H9 (cell line): ENCODE measurements around the gene TLK1. TPM values are rescaled to one million over a fixed set of nuclear protein-coding genes. Genes with fewer than 3 reads are reported as not detected.

ENCODE experiments used
- DNase-seq: peaks from one replicate; pipeline ENCODE4 v3.0.0-alpha.2; 2017
- H2AFZ ChIP-seq: one replicate; pipeline ENCODE4 v1.6.1; 2013; ENCODE audit warnings: mild to moderate bottlenecking, low read length, control low read depth, moderate library complexity
- H2AK5ac ChIP-seq: 2 replicates; pipeline ENCODE4 v1.6.1; 2013; ENCODE audit warnings: low read length, control low read depth, mixed read lengths; ENCODE audit not compliant: insufficient read length
- H2BK120ac ChIP-seq: one replicate; pipeline ENCODE4 v1.6.1; 2013; ENCODE audit warnings: low read depth, mild to moderate bottlenecking, low read length, control low read depth, inconsistent platforms; ENCODE audit not compliant: poor library complexity, severe bottlenecking
- H2BK12ac ChIP-seq: 2 replicates; pipeline ENCODE4 v1.6.1; 2013; ENCODE audit warnings: low read length, control low read depth, mixed read lengths, low read depth; ENCODE audit not compliant: insufficient read length
- H2BK15ac ChIP-seq: 2 replicates; pipeline ENCODE4 v1.6.1; 2013; ENCODE audit warnings: low read depth, low read length, control low read depth
- H2BK20ac ChIP-seq: one replicate; pipeline ENCODE4 v1.6.1; 2013; ENCODE audit warnings: low read depth, mild to moderate bottlenecking, low read length, control low read depth, inconsistent platforms; ENCODE audit not compliant: poor library complexity, severe bottlenecking
- H2BK5ac ChIP-seq: 2 replicates; pipeline ENCODE4 v1.6.1; 2013; ENCODE audit warnings: low read length, control low read depth, mixed read lengths; ENCODE audit not compliant: insufficient read length
- H3K14ac ChIP-seq: 2 replicates; pipeline ENCODE4 v1.6.1; 2013; ENCODE audit warnings: low read length, control low read depth; ENCODE audit not compliant: insufficient read depth
- H3K18ac ChIP-seq: 2 replicates; pipeline ENCODE4 v1.6.1; 2013; ENCODE audit warnings: low read depth, mild to moderate bottlenecking, mixed read lengths, low read length, control low read depth; ENCODE audit not compliant: insufficient read length
- H3K23ac ChIP-seq: 2 replicates; pipeline ENCODE4 v1.6.1; 2013; ENCODE audit warnings: low read length, control low read depth, mixed read lengths, low read depth; ENCODE audit not compliant: insufficient read length
- H3K23me2 ChIP-seq: 2 replicates; pipeline ENCODE4 v1.6.1; 2013; ENCODE audit warnings: low read depth, mild to moderate bottlenecking, mixed read lengths, low read length, control low read depth; ENCODE audit not compliant: insufficient read length, poor library complexity, severe bottlenecking
- H3K27ac ChIP-seq: 2 replicates; pipeline ENCODE4 v1.5.1; 2013; ENCODE audit warnings: low read length, control low read depth, mixed read lengths, low read depth; ENCODE audit not compliant: insufficient read length
- H3K27me3 ChIP-seq: 2 replicates; pipeline ENCODE4 v1.6.1; 2013; ENCODE audit warnings: low read length, control low read depth, inconsistent platforms; ENCODE audit not compliant: insufficient read depth
- H3K4ac ChIP-seq: 2 replicates; pipeline ENCODE4 v1.6.1; 2013; ENCODE audit warnings: low read depth, mild to moderate bottlenecking, control low read depth, inconsistent platforms, low read length, moderate library complexity
- H3K4me1 ChIP-seq: 2 replicates; pipeline ENCODE4 v1.6.1; 2013; ENCODE audit warnings: low read length, control low read depth, inconsistent platforms; ENCODE audit not compliant: insufficient read depth
- H3K4me2 ChIP-seq: 2 replicates; pipeline ENCODE4 v1.6.1; 2013; ENCODE audit warnings: low read length, control low read depth, mixed read lengths; ENCODE audit not compliant: insufficient read length, insufficient read depth
- H3K56ac ChIP-seq: 2 replicates; pipeline ENCODE4 v1.6.1; 2013; ENCODE audit warnings: low read depth, mild to moderate bottlenecking, mixed read lengths, low read length, control low read depth; ENCODE audit not compliant: insufficient read length
- H3K79me1 ChIP-seq: 2 replicates; pipeline ENCODE4 v1.6.1; 2013; ENCODE audit warnings: low read depth, mild to moderate bottlenecking, moderate library complexity, low read length, control low read depth, inconsistent platforms; ENCODE audit not compliant: insufficient read depth, poor library complexity, severe bottlenecking
- H3K79me2 ChIP-seq: 2 replicates; pipeline ENCODE4 v1.6.1; 2013; ENCODE audit warnings: low read length, control low read depth, inconsistent platforms; ENCODE audit not compliant: insufficient read depth
- H3K9ac ChIP-seq: 2 replicates; pipeline ENCODE4 v1.6.1; 2013; ENCODE audit warnings: low read length, control low read depth, mixed read lengths; ENCODE audit not compliant: insufficient read length; ENCODE audit errors: extremely low read depth
- H3K9me3 ChIP-seq: one replicate; pipeline ENCODE4 v1.6.1; 2013; ENCODE audit warnings: low read depth, low read length, inconsistent platforms; ENCODE audit not compliant: control insufficient read depth
- H3T11ph ChIP-seq: one replicate; pipeline ENCODE4 v1.6.1; 2013; ENCODE audit warnings: mild to moderate bottlenecking, low read length, control low read depth, inconsistent platforms
- H4K20me1 ChIP-seq: one replicate; pipeline ENCODE4 v1.6.1; 2013; ENCODE audit not compliant: control insufficient read depth, insufficient read length, insufficient read depth
- H4K5ac ChIP-seq: 2 replicates; pipeline ENCODE4 v1.6.1; 2013; ENCODE audit warnings: low read depth, mild to moderate bottlenecking, mixed read lengths, low read length, control low read depth; ENCODE audit not compliant: insufficient read length
- H4K8ac ChIP-seq: replicated peaks from 2 replicates; pipeline ENCODE4 v1.6.1; 2013; ENCODE audit warnings: low read length, control low read depth, mixed read lengths, low read depth; ENCODE audit not compliant: insufficient read length
- H4K91ac ChIP-seq: 2 replicates; pipeline ENCODE4 v1.6.1; 2013; ENCODE audit warnings: low read depth, mild to moderate bottlenecking, moderate library complexity, mixed read lengths, low read length, control low read depth; ENCODE audit not compliant: insufficient read length
- H3K27ac Mint-ChIP-seq, 3 experiments: 2 replicates in 2 of 3; 3 replicates in 1 of 3; pipeline ENCODE4 v1.8.0; 2020 to 2021; ENCODE audit warnings: mixed read lengths in 3 of 3, mild to moderate bottlenecking in 1 of 3, moderate library complexity in 1 of 3
- H3K27me3 Mint-ChIP-seq: 2 replicates; pipeline ENCODE4 v1.8.0; 2021; ENCODE audit warnings: low read depth, mild to moderate bottlenecking, moderate library complexity, mixed read lengths
- H3K36me3 Mint-ChIP-seq, 3 experiments: 2 replicates in 2 of 3; 3 replicates in 1 of 3; pipeline ENCODE4 v1.8.0; 2020 to 2021; ENCODE audit warnings: low read depth in 3 of 3, mixed read lengths in 3 of 3; ENCODE audit not compliant: insufficient read depth in 1 of 3
- H3K4me1 Mint-ChIP-seq, 2 experiments: 2 replicates each; pipeline ENCODE4 v1.8.0; 2020; ENCODE audit warnings: mixed read lengths in 2 of 2
- H3K4me3 Mint-ChIP-seq, 2 experiments: 2 replicates in 1 of 2; 3 replicates in 1 of 2; pipeline ENCODE4 v1.8.0; 2020 to 2021; ENCODE audit warnings: mild to moderate bottlenecking in 2 of 2, mixed read lengths in 2 of 2, moderate library complexity in 1 of 2
- H3K9me3 Mint-ChIP-seq, 2 experiments: 2 replicates in 1 of 2; 3 replicates in 1 of 2; pipeline ENCODE4 v1.8.0; 2020; ENCODE audit warnings: mild to moderate bottlenecking in 2 of 2, mixed read lengths in 2 of 2, moderate library complexity in 1 of 2
- CTCF ChIP-seq: fragments of 200-600 bp; sonication (generic); conservative IDR thresholded peaks from 3 replicates; pipeline ENCODE4 v1.8.0; 2021; ENCODE audit warnings: antibody characterized with exemption, mild to moderate bottlenecking
- WGBS: extraction: QIAGEN DNeasy Blood & Tissue Kit; methylation state at CpG from one replicate; pipeline ENCODE4 v1.1.7; 2013; ENCODE audit warnings: missing lambda C conversion rate, low lambda C conversion rate, mixed read lengths; ENCODE audit not compliant: insufficient read length; ENCODE audit errors: extremely low coverage; 5-methylcytosine and 5-hydroxymethylcytosine counted together
- total RNA-seq: library from RNA; stranded (reverse); gene quantifications from 2 replicates; pipeline ENCODE4 v1.2.1, GENCODE V29; 2021

The TLK1 gene
- total RNA-seq, 1 experiment from 2014 or later = 112 TPM

- no peak overlapping the region for H4K91ac ChIP-seq
Measured at GRCh38 chr2:171166328-171166983, 5.8 kb upstream of the TLK1 start.

More at GRCh38 chr2:171166328-171166983, 5.8 kb upstream of the TLK1 start:
- Mint-ChIP-seq H3K27ac (no peak overlapping the region; a peak in 1 of 7 replicates), H3K4me1 (peaks cover 13 to 14% of the 10 kb centered on the region in 2 experiments), H3K36me3 (no peaks in the 10 kb centered on the region), H3K9me3 (no peaks in the 10 kb centered on the region), H3K4me3 (no peak overlapping the region), H3K27me3 (no peaks in the 10 kb centered on the region)
- Histone ChIP-seq H2AFZ (no peak overlapping the region), H3K9ac (no peak overlapping the region), H3T11ph (no peak overlapping the region), H4K8ac (no peak overlapping the region), H3K14ac (no peak overlapping the region), H3K79me1 (no peaks in the 10 kb centered on the region), H2BK15ac (no peak overlapping the region), H3K23ac (no peak overlapping the region), H3K18ac (no peak overlapping the region), H2BK5ac (no peak overlapping the region), H3K4me2 (no peak overlapping the region), H2AK5ac (no peak overlapping the region), H3K27ac (no peak overlapping the region), H3K79me2 (no peaks in the 10 kb centered on the region), H3K9me3 (no peaks in the 10 kb centered on the region), H3K4me1 (no peaks in the 10 kb centered on the region), H2BK12ac (no peak overlapping the region), H3K23me2 (no peaks in the 10 kb centered on the region), H3K56ac (no peak overlapping the region), H3K27me3 (no peaks in the 10 kb centered on the region), H4K20me1 (no peaks in the 10 kb centered on the region), H4K5ac (no peak overlapping the region), H2BK120ac (no peak overlapping the region), H3K4ac (no peak overlapping the region), H2BK20ac (no peak overlapping the region)
- no CpG with 5 or more reads among the region's 6 CpGs for WGBS
- no peak for TF ChIP-seq CTCF
- DNase-seq = no peak
